Skeletal muscle satellite cell (primary cell): Measurements from ENCODE around the gene CMC4.
A peak's percentile ranks its signal among the peaks of the same experiment; 100 is the strongest.

Experiments
- H3K27me3 ChIP-seq: 2 replicates; pipeline ENCODE4 v1.7.0; 2013; ENCODE audit warnings: low read length; ENCODE audit not compliant: control insufficient read depth, insufficient read depth
- H3K36me3 ChIP-seq: 2 replicates; pipeline ENCODE4 v1.7.0; 2013; ENCODE audit warnings: mild to moderate bottlenecking, control low read depth, low read length; ENCODE audit not compliant: insufficient read depth
- H3K4me1 ChIP-seq: 2 replicates; pipeline ENCODE4 v1.7.0; 2013; ENCODE audit warnings: low read length; ENCODE audit not compliant: control insufficient read depth, insufficient read depth
- H3K4me2 ChIP-seq: 2 replicates; pipeline ENCODE4 v1.7.0; 2013; ENCODE audit warnings: mild to moderate bottlenecking, low read length
- H3K4me3 ChIP-seq: 2 replicates; pipeline ENCODE4 v1.7.0; 2013; ENCODE audit warnings: low read length
- H3K9ac ChIP-seq: 2 replicates; pipeline ENCODE4 v1.7.0; 2013; ENCODE audit warnings: mild to moderate bottlenecking, low read depth, low read length, moderate library complexity
- H3K9me3 ChIP-seq: replicated peaks from 2 replicates; pipeline ENCODE4 v1.7.0; 2013; ENCODE audit warnings: mild to moderate bottlenecking, control low read depth, low read length

Gene CMC4

GRCh38 chrX:155026420-155026726, 44.6 kb downstream of the CMC4 start:
- H3K9ac ChIP-seq = peak overlapping the region; percentile 86
- peak overlapping the region; percentile 73 for H3K4me3 ChIP-seq
- peak overlapping the region; percentile 73 for H3K4me2 ChIP-seq

GRCh38 chrX:155023907-155024833, 46.8 kb downstream of the CMC4 start:
- H3K9ac ChIP-seq = no peak overlapping the region

More at GRCh38 chrX:155026420-155026726, 44.6 kb downstream of the CMC4 start:
- H3K4me1 ChIP-seq = peaks cover 8% of the 10 kb centered on the region
- no peaks in the 10 kb centered on the region for H3K36me3 ChIP-seq
- no peaks in the 10 kb centered on the region for H3K27me3 ChIP-seq
- no peaks in the 10 kb centered on the region for H3K9me3 ChIP-seq

GRCh38 chrX:155022585-155022984, 48.4 kb downstream of the CMC4 start, which contains the start of gene F8:
Gene F8, minus strand, starts transcription at chrX:155022723. Its CDS starts 171 bp downstream, at chrX:155022552.
- no peak within 1 kb of the TSS for H3K4me3 ChIP-seq
- H3K36me3 ChIP-seq = no peaks in the 10 kb centered on the region

More at GRCh38 chrX:155023907-155024833, 46.8 kb downstream of the CMC4 start:
- Histone ChIP-seq H3K4me1 (peaks cover 8% of the 10 kb centered on the region), H3K36me3 (no peaks in the 10 kb centered on the region), H3K4me2 (no peak overlapping the region), H3K9me3 (no peaks in the 10 kb centered on the region), H3K4me3 (no peak overlapping the region), H3K27me3 (no peaks in the 10 kb centered on the region)

GRCh38 chrX:155020591-155020990, 50.3 kb downstream of the CMC4 start:
- H3K9ac ChIP-seq = no peak overlapping the region
- H3K4me3 ChIP-seq = no peak overlapping the region
- H3K4me1 ChIP-seq = no peaks in the 10 kb centered on the region
- no peak overlapping the region for H3K4me2 ChIP-seq
- no peaks in the 10 kb centered on the region for H3K27me3 ChIP-seq
- H3K9me3 ChIP-seq = no peaks in the 10 kb centered on the region
- H3K36me3 ChIP-seq = no peaks in the 10 kb centered on the region

More at GRCh38 chrX:155022585-155022984, 48.4 kb downstream of the CMC4 start, which contains the start of gene F8:
- Histone ChIP-seq H3K4me1 (no peaks in the 10 kb centered on the region), H3K9me3 (no peaks in the 10 kb centered on the region), H3K4me2 (no peak within 1 kb of the TSS), H3K27me3 (no peaks in the 10 kb centered on the region), H3K9ac (no peak within 1 kb of the TSS)
